ENCODE results near the gene TPX2.

GRCh38 chr20:31843881-31844280 is 104.8 kb downstream of the TPX2 start:
- TF ChIP-seq CTCF (IDR thresholded peaks at IDR 0.05; ENCODE audit: low read length) (no peak), EZH2 (IDR thresholded peaks at IDR 0.05; ENCODE audit: borderline replicate concordance, low read length) (no peak)
